Breast epithelium (tissue), 3 donors: ENCODE results near the gene TMEM50B.

Experiments
- CTCF ChIP-seq, 3 donors: fragments of 450-650 bp; IDR thresholded peaks; one replicate each; pipeline ENCODE4 v1.5.1; 2016 to 2017; ENCODE audit warnings: antibody characterized with exemption in 3 of 3, mild to moderate bottlenecking in 3 of 3, moderate library complexity in 3 of 3
- POLR2A ChIP-seq: fragments of 450-650 bp; IDR thresholded peaks from one replicate; pipeline ENCODE4 v1.6.1; 2016; ENCODE audit warnings: antibody characterized with exemption, mild to moderate bottlenecking, moderate library complexity
- POLR2AphosphoS5 ChIP-seq, 3 donors: sonication (generic); formaldehyde crosslinking; IDR thresholded peaks; one replicate each; pipeline ENCODE4 v1.6.1; 2017; ENCODE audit warnings: antibody characterized with exemption in 3 of 3

- TF ChIP-seq CTCF (IDR thresholded peaks at IDR 0.05): no peak
- no peak for TF ChIP-seq POLR2A
- no peak for TF ChIP-seq POLR2AphosphoS5 (IDR thresholded peaks at IDR 0.05)
Measured at GRCh38 chr21:33433001-33433400, 46.8 kb downstream of the TMEM50B start.
